Brain pericyte (primary cell): ENCODE data around the gene DGKH.
"Not testable (repeated sequence)": the region's sequence is repeated elsewhere in the genome, so short reads cannot be mapped to it uniquely, and the experiment has no call there.

Experiments
- DNase-seq: peaks from one replicate; pipeline ENCODE4 v3.0.0-alpha.2; 2012; ENCODE audit warnings: low read depth, low spot score

The DGKH gene

GRCh38 chr13:42155251-42155650, 106.8 kb downstream of the DGKH start:
- DNase-seq, result no peak

DNA sequence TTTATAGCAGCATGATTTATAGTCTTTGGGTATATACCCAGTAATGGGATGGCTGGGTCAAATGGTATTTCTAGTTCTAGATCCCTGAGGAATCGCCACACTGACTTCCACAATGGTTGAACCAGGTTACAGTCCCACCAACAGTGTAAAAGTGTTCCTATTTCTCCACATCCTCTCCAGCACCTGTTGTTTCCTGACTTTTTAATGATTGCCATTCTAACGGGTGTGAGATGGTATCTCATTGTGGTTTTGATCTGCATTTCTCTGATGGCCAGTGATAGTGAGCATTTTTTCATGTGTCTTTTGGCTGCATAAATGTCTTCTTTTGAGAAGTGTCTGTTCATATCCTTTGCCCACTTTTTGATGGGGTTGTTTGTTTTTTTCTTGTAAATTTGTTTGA, 114.9 kb downstream of the DGKH start:
- DNase-seq, result not testable (repeated sequence)

GRCh38 chr13:42163910-42164309, 115.5 kb downstream of the DGKH start:
- DNase-seq, result not testable (repeated sequence)

- DNase-seq, result no peak
These were observed 116.2 kb downstream of the DGKH start for GRCh38 chr13:42164557-42165125.

GRCh38 chr13:42168496-42168895, 120.0 kb downstream of the DGKH start:
- no peak for DNase-seq

- no peak for DNase-seq
These were observed 121.6 kb downstream of the DGKH start for GRCh38 chr13:42170029-42170428.

DNA sequence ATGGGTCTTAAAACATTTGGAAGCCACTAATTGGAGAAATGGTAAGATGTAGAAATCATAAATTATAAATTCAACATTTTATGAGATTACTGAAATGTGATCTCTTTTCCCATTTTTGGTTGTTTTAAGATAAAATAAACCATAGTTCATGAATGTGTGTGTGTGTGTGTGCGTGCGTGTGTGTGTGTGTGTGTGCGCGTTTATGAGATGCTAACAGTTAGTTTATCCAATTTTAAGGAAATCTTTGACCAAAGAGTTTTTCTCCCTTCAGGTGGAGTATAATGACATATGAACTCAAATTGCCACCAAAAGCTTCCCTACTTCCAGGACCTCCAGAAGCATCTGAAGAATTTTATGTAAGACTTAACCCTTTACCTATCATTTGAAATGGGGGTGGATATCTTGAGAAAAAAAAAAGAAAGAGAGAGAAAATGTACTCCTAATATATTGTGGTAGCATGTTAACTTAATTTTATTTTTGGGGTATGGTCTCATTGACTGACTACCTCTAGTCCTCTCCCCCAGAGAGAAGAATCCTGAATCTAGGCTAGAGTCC, 125.4 kb downstream of the DGKH start:
- no peak for DNase-seq

DNA sequence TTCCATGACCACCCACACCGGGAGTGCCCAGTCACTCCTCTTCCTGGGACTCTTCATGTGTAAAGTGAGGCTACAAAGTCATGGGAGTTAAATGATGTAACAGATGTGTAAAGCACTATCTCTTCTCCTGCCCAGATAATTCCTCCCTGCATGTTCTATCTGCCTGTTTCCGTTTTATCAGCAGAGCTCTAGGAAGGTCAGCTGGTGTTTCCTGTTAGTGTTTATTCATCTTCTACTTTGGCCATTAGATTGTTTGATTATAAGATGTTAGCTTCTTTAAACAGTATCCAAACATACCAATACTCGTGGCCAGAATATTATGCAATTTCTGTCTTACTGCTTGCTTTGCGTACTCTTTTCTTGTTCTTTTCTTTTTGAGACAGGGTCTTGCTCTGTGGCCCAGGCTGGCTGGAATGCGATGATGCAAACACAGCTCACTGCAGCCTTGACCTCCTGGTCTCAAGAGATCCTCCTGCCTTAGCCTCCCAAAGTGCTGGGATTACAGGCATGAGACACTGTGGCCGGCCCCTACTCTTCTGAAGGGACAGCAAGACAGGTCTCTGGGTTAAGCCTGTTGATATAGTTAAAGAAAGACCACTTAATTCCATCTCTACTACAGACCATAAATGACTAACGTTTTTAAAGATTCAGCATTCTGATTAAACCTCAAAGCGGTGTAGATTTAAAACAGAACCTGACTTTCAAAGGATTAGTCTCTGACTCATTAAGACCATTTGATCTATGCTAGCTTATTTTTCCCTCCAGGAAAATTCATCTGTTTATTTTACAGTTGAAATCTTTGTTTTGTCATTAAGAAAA, 126.1 kb downstream of the DGKH start:
- DNase-seq, result no peak

DNA sequence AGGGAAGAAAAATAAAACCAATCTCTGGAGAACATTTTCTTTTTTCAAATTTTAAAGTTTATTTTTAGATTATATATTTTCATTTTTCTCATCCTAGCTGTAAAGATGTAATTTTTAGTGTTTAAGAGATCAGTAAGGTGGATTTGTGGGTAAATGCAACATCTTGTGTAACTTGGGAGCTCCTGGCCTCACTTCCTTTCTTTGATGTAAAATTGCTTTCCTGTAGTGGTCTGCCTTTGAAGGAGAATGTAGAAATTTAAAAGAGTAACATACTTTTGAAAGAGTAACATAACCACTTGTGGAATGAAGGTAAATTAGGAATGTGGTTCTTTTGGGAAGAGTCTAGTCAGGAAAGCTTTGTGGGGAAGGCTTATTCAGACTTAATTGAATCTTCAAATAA, 127.8 kb downstream of the DGKH start:
- no peak for DNase-seq

- no peak for DNase-seq
These were observed 128.7 kb downstream of the DGKH start for GRCh38 chr13:42177189-42177588.

DNA sequence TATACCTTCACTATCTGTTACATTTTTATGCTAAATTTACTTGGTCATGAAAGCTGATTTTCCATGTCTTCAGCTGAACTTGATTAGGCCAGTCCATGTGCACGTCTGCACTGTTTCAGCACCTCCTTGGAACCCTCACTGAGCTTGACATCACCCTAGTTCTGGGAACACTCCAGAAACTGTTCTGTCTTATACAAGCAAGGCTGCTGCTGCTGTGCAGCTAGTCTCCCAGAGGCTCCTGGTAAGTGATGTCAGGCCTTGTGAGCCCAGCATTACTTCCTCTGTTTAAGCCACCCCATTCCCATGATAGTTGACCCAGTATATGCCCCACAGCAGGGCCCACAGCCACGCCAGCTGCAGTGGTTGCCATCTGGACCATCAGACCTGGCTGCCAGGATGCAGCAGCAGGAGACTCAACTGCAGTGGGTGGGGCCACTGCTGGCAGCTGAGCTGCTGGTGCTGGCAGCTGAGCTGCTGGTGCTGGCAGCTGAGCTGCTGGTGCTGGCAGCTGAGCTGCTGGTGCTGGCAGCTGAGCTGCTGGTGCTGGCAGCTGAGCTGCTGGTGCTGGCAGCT, 133.0 kb downstream of the DGKH start:
- DNase-seq, result peak; percentile 78

- no peak for DNase-seq
These were observed 140.6 kb downstream of the DGKH start for GRCh38 chr13:42189061-42189460.

- DNase-seq, result no peak
These were observed 142.1 kb downstream of the DGKH start for GRCh38 chr13:42190529-42190928.

DNA sequence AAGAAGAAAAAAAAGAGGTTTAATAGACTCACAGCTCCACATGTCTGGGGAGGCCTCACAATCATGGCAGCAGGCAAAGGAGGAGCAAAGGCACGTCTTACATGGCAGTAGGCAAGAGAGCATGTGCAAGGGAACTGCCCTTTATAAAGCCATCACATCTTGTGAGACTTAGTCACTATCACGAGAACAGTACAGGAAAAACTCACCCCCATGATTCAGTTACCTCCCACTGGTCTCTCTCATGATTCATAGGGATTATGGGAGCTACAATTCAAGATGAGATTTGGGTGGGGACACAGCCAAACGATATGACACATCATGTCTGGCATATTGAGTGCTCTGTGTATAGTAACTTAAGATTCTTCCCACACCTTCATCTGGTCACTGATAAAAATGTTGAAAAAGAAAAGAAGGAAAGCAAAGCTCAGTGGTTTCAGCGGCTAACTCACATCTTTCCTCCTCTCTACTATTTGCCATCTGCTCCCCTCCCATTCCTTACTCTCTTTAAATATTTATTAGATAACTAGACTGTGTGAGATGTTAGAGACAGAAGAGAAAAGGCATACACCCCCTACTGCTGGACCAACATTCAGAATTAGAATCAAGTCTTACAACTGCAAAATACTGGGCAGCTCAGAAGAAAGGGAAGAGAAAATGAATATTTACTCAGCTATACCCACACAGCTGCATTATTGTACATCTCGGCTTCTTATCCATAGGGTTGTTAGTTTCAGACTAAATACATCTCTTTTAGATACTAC, 163.4 kb downstream of the DGKH start:
- DNase-seq, result no peak

- no peak for DNase-seq
These were observed 166.0 kb downstream of the DGKH start for GRCh38 chr13:42214446-42214845.

DNA sequence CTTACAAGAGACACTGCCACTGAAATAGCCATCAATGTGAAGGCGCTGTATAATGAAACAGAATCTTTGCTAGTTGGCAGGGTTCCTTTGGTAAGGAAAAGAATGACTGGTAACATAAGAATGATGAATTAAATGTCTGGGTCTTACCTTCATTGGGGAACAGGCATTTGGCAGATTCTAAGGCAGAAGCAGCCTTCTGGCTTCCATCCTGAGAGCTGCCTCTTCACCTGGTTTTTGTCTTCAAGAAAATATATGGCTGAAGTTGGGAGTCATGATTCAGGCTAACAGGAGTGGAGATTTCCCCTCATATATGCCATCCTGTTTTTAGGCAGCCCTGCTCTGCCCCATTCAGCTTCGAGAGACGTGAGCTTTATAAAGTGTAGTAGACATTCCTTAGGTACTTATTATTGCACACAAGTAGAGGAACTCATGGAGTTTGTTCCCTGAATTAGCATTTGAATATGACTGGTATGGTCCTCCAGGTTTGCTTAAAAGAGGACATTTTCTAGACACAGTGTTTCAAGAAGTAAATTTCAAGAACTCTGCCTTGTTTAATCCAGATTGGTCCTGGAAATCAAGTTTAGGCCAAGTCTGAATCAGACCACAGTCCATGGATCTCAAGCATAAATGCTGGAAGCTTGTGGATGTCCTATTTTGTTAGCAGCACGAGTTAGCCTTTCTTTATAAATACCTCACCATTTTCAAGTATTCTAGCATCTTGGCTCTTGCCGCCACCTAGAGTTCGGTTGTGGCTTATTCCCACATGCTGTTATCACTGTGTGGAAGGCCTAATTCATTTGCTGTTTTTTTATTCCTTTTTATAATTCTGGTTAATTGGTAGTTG, 167.4 kb downstream of the DGKH start:
- no peak for DNase-seq

DNA sequence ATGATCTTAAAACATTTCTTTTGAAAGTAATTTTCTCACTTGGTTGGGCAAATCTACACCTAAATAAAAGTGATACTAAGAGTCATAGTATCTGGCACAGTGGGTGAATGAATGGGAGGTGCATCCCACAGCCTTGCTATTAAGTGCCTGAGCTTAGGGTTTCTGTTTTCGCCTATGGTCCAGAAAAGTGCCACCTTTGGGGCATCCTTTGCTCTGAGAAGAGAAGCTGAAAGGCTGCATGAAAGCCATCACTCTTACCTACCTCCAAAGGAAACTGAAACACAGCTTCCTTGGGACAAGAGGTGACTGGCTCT, 167.9 kb downstream of the DGKH start:
- DNase-seq, result no peak

GRCh38 chr13:42218576-42218975, 170.1 kb downstream of the DGKH start:
- DNase-seq, result no peak

DNA sequence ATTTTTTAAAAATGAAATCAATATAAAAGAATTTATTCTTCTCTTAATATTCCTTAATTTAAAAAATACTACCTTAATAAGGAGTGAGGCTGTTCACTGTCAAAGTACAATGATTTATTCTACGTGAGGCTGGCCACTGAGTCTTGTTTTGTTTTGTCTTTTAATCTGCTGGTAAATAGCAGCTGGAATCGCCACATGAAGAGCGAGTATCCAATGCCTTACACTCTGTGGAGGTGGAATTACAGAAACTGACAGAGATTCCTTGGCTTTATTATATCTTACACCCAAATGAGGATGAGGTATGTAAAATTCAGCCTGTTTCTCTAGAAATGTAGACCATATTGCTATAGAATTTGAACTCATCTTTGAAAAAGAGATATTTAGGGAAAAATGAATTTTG, 170.6 kb downstream of the DGKH start:
- no peak for DNase-seq

- DNase-seq, result no peak
These were observed 171.4 kb downstream of the DGKH start for GRCh38 chr13:42219876-42220275.

GRCh38 chr13:42221121-42221765, 172.8 kb downstream of the DGKH start:
- DNase-seq, result no peak
